ENCODE results near the gene IRX2. TPM values are rescaled to one million over a fixed set of nuclear protein-coding genes. Genes with fewer than 3 reads are reported as not detected.
A peak's percentile ranks its signal among the peaks of the same experiment; 100 is the strongest.

Gene IRX2
- total RNA-seq, 1 experiment from 2014 or later = not detected

DNA sequence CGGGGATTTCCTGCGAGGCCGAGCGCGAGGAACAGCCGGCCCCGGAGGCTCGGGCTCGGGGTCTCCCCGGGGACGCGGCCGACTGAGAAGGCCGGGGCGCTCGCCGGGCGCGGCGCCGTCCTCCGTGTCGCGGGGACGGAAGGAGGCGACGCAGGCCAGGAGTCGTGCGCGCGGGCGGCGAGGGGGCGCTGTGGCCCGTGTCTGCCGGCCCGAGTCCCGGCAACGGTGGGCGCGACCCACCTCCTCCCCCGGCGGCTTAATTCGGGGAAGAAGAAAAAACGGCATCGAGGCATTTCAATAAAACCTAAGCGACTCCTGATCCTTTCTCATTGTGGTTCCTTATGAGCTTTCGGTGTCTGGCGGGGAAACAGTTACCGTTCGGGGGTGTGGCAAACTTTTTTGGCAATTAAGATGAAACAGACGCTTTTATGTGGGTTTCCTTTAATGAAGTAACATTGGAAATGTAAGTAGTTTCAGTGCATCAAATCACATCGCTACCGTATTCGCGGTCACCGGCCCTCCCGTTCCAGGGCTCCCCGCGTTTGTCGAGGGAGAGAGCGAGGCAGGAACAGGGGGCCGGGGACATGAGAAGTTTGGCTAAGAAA, 3.7 kb upstream of the IRX2 start:
- H3K4me2 ChIP-seq = no peak overlapping the region
- no peaks in the 10 kb centered on the region for H3K79me2 ChIP-seq (ENCODE audit: low read depth)
- no peaks in the 10 kb centered on the region for H3K36me3 ChIP-seq (ENCODE audit: low read depth)
- ChIA-PET POLR2A (ENCODE audit: unreplicated experiment) (no interaction called here), CTCF (interaction anchor here (0.7 kb wide), 1 partner anchor 100 kb away, joined by 8 read pairs; no protein-coding TSS in a partner anchor)
- no peaks in the 10 kb centered on the region for H3K9me2 ChIP-seq (ENCODE audit: insufficient read depth)
- peaks cover 17% of the 10 kb centered on the region for H3F3A ChIP-seq (ENCODE audit: insufficient read depth, low read depth)
- H3K4me3 ChIP-seq = no peak overlapping the region
- peaks cover 31% of the 10 kb centered on the region for H3K4me1 ChIP-seq (replicated peaks; ENCODE audit: insufficient read depth)
- H3K27me3 ChIP-seq (ENCODE audit: insufficient read depth, low read depth) = no peaks in the 10 kb centered on the region
- DNase-seq = no peak
- no TSS peak for BruUV-seq (replicated peaks)
- H3K9me3 ChIP-seq (ENCODE audit: insufficient read depth, low read depth) = peaks cover 2% of the 10 kb centered on the region; the same call in 1 of the 2 replicates
- TF ChIP-seq, protein P1, sequence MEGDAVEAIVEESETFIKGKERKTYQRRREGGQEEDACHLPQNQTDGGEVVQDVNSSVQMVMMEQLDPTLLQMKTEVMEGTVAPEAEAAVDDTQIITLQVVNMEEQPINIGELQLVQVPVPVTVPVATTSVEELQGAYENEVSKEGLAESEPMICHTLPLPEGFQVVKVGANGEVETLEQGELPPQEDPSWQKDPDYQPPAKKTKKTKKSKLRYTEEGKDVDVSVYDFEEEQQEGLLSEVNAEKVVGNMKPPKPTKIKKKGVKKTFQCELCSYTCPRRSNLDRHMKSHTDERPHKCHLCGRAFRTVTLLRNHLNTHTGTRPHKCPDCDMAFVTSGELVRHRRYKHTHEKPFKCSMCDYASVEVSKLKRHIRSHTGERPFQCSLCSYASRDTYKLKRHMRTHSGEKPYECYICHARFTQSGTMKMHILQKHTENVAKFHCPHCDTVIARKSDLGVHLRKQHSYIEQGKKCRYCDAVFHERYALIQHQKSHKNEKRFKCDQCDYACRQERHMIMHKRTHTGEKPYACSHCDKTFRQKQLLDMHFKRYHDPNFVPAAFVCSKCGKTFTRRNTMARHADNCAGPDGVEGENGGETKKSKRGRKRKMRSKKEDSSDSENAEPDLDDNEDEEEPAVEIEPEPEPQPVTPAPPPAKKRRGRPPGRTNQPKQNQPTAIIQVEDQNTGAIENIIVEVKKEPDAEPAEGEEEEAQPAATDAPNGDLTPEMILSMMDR (conservative IDR thresholded peaks at IDR 0.05) = no peak
- no peak for TF ChIP-seq EZH2 (IDR thresholded peaks at IDR 0.05; ENCODE audit: low read depth)
- intact Hi-C loops (cut with micrococcal nuclease; ENCODE audit: unreplicated experiment) = no loop called here
- no peaks in the 10 kb centered on the region for H4K20me1 ChIP-seq (ENCODE audit: insufficient read depth)
- no peak overlapping the region for H3K27ac ChIP-seq
- no peak overlapping the region for H2AFZ ChIP-seq

- Histone ChIP-seq H3K4me2 (no peak overlapping the region), H3K27me3 (ENCODE audit: insufficient read depth, low read depth) (no peaks in the 10 kb centered on the region)
- POLR2A ChIA-PET (ENCODE audit: unreplicated experiment) = no interaction called here
These were observed 3.2 kb upstream of the IRX2 start for GRCh38 chr5:2754581-2755075.

GRCh38 chr5:2753452-2754420, 2.3 kb upstream of the IRX2 start:
- no peak for TF ChIP-seq EZH2 (IDR thresholded peaks at IDR 0.05; ENCODE audit: low read depth)
- TF ChIP-seq, protein P1 (conservative IDR thresholded peaks at IDR 0.05) = no peak
- no TSS peak for BruUV-seq (replicated peaks)
- CTCF ChIA-PET = no interaction called here
- Histone ChIP-seq H3K79me2 (ENCODE audit: low read depth) (no peaks in the 10 kb centered on the region), H3K9me2 (ENCODE audit: insufficient read depth) (no peaks in the 10 kb centered on the region), H3F3A (ENCODE audit: insufficient read depth, low read depth) (peaks cover 12% of the 10 kb centered on the region; the same call in 1 of the 2 replicates), H3K36me3 (ENCODE audit: low read depth) (no peaks in the 10 kb centered on the region), H3K4me1 (replicated peaks; ENCODE audit: insufficient read depth) (peaks cover 16% of the 10 kb centered on the region), H3K4me2 (peak overlapping the region; percentile 9; the same call in 1 of the 2 replicates), H3K4me3 (no peak overlapping the region), H3K27me3 (ENCODE audit: insufficient read depth, low read depth) (no peaks in the 10 kb centered on the region), H2AFZ (0 out of 2 replicates have a peak overlapping the region, but pooled peaks have one; percentile 31), H3K27ac (no peak overlapping the region), H4K20me1 (ENCODE audit: insufficient read depth) (no peaks in the 10 kb centered on the region), H3K9me3 (ENCODE audit: insufficient read depth, low read depth) (peaks cover 10% of the 10 kb centered on the region)
- POLR2A ChIA-PET (ENCODE audit: unreplicated experiment) = no interaction called here
- no peak for DNase-seq
- intact Hi-C loops (cut with micrococcal nuclease; ENCODE audit: unreplicated experiment) = no loop called here

More at GRCh38 chr5:2754581-2755075, 3.2 kb upstream of the IRX2 start:
- H3K4me3 ChIP-seq = no peak overlapping the region
- TF ChIP-seq EZH2 (IDR thresholded peaks at IDR 0.05; ENCODE audit: low read depth) = no peak
- TF ChIP-seq, protein P1 (conservative IDR thresholded peaks at IDR 0.05) = no peak
- H4K20me1 ChIP-seq (ENCODE audit: insufficient read depth) = no peaks in the 10 kb centered on the region
- H3F3A ChIP-seq (ENCODE audit: insufficient read depth, low read depth) = peaks cover 15% of the 10 kb centered on the region; the same call in 1 of the 2 replicates
- H3K79me2 ChIP-seq (ENCODE audit: low read depth) = no peaks in the 10 kb centered on the region
- H2AFZ ChIP-seq = no peak overlapping the region
- CTCF ChIA-PET = no interaction called here
- intact Hi-C loops (cut with micrococcal nuclease; ENCODE audit: unreplicated experiment) = no loop called here
- H3K4me1 ChIP-seq (replicated peaks; ENCODE audit: insufficient read depth) = peaks cover 25% of the 10 kb centered on the region
- no peak for DNase-seq
- H3K36me3 ChIP-seq (ENCODE audit: low read depth) = no peaks in the 10 kb centered on the region
- peaks cover 7% of the 10 kb centered on the region for H3K9me3 ChIP-seq (ENCODE audit: insufficient read depth, low read depth)
- BruUV-seq (replicated peaks) = no TSS peak
- H3K9me2 ChIP-seq (ENCODE audit: insufficient read depth) = no peaks in the 10 kb centered on the region
- H3K27ac ChIP-seq = no peak overlapping the region
